ENCODE results near the gene EOLA1.
"Not testable (repeated sequence)": the region's sequence is repeated elsewhere in the genome, so short reads cannot be mapped to it uniquely, and the experiment has no call there.

EOLA1 gene
- 19.4 to 20.0 reads per million in 2 donors for total RNA-seq

- peak; percentile 74 for DNase-seq
Measured at GRCh38 chrX:149540621-149541520, at the start of gene EOLA1. TSS of gene EOLA1 (plus strand) at chrX:149541012. CDS start at chrX:149545631, 4,619 bp downstream.

GRCh38 chrX:149491812-149492211, 49.0 kb upstream of the EOLA1 start:
- no peak for DNase-seq

DNA sequence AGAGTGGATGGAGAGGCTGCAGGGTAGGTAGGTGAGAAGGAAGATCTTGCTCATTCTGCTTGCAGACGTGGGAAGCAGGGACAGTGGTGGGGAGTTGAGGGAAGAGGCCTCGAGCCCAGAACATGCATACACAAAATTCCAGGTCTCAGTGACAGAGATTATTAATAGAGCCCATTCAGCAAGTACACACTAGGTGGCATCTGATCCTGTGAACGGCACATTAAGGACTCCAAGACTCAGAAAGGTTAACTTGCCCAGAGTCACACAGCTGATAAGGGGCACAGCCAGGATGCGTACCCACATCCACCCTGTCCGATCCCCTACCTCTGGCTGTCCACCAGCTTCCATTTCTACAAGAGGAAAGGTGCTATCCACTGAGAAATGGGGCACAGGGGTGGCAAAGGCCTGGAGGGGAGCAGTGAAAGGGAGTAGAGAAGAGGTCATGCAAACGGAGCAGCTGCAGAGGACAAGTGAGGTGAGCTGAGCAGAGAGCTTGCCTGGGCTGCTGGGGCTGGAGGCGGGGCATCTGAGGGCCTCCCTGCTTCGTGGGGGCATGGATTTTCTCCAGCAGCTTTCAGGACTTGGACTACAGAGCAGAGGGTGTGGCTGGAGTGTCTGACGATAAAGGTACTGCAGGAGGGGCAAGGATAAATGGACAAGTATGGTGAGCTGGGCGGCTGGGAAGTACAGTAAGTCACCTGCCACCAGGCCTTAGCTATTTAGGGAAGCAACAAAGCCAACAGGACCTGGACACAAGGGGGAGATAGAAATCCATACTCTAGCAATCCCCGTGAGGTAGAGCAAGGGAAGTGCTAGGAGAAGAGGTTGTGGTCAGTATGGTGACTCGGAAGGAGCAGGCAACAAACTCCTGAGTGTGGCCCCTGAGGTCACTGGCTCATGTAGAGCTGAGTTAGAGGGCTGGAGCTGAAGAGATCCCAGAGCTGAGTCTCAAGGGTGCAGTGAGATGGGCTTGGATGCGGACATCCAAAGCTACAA, 46.9 kb upstream of the EOLA1 start:
- no peak for DNase-seq

GRCh38 chrX:149494844-149495565, 45.8 kb upstream of the EOLA1 start:
- DNase-seq, result no peak

GRCh38 chrX:149495573-149496071, 45.2 kb upstream of the EOLA1 start:
- no peak for DNase-seq

DNA sequence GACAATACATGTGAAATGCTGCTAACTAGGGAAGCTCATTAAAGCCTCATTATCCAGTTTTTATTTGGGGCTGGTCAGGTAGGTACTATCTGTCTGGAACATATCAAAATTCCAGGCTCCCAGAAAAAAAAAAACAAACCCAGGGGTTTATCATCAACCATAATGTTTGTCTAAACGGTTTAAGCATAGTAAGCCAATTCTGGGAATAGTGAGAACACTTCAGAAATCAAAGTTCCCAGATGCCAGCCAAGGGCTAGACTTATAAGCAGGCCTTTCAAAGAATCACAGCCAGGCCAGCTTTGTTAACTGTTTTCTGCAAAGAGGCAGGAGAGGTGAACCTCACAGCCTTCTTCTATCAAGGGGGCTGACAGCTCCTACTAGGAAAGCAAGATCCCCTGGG, 43.8 kb upstream of the EOLA1 start:
- no peak for DNase-seq

DNA sequence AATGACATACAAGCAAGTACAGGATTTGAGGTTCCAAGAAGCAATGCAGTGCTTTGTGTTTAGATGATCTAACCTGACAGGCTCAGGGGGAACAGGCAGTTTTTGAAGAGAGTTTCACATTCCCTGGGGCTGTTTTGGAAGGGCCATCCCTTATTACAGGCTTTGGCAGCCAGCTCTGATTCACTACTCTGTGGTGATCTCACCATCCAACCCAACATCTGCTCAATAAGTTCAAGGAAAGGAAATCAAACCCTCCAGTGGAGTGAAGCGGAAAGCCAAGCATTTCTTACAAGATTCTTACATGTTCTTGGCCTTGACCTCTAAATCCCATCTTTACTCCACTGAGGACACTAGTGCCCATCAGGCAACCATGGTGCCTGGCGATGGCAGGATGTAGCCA, 43.2 kb upstream of the EOLA1 start:
- DNase-seq, result no peak

DNA sequence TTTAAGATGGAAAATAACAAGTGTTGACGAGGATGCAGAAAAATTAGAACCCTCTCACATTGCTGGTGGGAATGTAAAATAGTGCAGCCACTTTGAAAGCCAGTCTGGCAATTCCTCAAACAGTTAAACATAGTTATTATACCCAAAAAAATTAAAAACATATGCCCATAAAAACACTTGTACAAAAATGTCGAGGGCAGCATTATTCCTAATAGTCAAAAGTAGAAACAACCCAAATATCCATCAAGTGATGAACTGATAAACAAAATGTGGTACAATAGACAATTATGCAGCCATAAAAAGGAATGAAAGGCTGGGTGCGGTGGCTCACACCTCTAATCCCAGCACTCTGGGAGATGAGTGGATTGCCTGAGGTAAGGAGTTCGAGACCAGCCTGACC, 42.0 kb upstream of the EOLA1 start:
- no peak for DNase-seq

DNA sequence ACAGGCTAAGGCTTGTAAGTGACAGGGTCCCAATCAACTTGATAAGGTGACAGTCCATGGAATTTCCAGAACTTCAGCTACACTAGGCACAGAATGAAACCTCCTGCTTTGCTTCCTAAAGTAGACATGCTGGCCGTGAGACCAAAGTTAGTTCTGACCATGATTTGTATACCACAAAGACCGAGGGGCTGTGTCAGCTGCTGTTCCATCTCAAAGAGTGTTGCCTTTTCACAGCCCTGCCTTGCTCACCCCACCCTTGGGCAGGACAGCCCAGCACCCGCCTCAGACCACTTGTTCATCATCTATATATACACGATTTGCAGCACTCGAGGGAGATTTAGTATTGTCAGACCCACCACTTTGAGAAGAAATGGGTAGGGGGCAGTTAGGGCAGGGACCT, 41.0 kb upstream of the EOLA1 start:
- no peak for DNase-seq

DNA sequence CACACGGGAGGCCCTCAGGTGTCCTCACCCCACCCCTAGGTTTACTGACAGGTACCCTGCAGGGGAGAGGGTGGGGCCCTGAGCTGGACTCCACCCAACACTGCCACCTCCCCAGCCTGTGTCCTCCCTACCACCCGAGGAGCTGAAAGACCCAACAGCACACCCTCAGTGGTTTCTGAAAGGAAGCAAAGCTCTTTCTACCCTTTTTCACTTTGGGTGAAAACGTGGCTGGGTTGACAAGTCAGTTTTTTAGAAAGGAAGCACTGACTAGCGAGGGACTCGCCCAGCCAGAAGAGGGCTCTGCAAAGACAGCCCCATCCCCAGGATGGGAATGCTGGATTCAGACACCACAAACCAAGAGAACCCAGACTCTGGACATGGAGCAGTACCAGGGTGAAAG, 37.9 kb upstream of the EOLA1 start:
- DNase-seq, result not testable (repeated sequence)

DNA sequence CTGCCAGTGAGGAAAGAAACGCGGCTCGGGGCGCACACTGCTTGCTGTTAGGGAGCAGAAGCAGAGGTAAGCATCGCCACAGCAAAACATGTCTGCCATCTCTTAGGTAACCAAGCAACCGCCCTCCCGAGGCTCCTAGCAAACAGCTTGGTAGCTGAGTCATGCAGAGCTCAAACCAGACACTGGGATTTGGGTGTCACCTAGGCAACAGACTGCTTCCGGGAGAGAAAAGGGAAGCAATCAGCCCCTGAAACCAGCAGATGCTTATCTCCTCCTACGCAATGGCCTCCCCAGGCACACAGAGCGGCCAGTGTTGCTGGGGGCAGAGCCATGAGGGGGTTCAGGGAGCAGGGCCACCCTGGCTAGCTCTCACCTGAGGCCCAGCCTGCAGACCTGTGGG, 37.4 kb upstream of the EOLA1 start:
- not testable (repeated sequence) for DNase-seq

- DNase-seq, result no peak
Measured at GRCh38 chrX:149504226-149504914, 36.4 kb upstream of the EOLA1 start.

DNA sequence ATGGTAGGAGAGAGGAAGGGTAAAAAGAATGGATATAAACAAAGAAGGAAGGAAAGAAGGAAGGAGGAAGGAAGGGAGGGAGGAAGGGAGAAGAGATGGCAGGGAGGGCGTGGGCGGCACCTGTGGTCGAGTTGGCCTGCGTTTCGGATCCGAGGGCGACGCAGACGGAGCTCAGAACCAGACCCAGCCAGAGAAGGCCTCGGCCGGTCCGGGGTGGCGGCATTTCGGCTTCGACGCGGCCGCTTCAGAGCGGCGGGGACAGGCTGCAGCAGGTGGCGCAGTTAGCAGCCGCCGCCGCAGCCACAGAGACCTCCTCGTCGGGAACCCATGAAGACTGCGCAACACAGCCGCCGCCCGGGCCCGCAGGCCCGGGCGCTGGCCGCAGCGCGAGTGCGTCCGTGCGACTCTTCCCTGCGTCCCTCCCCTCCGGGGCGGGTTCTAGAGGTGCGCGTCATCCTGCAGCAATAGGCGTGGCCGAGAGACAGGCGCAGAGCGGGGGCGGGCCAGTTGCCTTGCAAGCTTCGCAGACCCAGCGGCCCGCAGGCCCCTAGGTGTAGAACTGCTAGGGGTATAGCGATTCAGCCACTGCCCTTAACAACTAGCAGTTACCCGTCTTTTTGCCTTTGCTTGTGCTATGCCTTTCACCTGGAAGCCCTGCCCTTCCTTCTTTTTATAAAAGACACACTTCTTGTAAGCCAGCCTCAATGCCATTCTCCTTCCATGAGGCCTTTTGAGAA, 35.7 kb upstream of the EOLA1 start, which contains the start of gene IDS:
IDS (minus strand) TSS at position 392 of the 737 bp plus-strand sequence; CDS start at position 223, 169 bp downstream.
- peak; percentile 72 for DNase-seq

- no peak for DNase-seq
Measured at GRCh38 chrX:149505671-149506070, 35.1 kb upstream of the EOLA1 start.

GRCh38 chrX:149506349-149506748, 34.5 kb upstream of the EOLA1 start:
- DNase-seq, result no peak

DNA sequence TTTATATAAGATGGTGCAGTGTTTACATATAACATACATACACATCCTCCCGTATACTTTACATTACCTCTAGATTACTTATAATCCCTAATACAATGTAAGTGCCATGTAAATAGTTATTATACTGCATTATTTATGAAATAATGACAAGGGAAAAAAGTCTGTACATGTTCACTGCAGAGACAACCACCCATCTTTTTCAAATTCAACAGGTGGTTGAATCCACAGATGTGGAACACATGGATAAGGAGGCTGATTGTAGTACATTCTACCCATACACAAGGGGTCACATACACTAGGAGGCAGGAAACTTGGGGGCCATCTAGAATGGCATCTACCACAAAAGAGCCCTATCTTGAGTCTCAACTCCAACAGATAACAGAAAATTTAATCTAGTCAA, 32.3 kb upstream of the EOLA1 start:
- DNase-seq, result no peak

DNA sequence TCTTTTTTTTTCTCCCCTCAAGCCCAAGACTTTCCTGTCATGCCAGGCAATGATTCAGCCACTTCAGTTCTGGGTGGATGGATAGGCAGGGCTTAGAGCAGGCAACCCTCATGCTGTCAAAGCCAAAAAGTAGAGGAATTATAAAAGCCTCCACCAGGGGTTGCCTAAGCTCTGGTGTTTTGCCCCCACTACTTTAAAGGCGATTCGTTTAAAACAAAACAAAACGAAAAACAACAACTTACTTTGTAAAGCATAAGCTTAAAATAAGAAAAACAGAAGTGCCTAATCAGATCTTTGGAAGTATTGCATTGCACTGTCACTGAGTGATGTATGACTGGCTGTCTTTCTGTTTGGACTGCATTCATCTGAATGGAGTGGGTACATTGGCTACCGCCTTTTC, 30.4 kb upstream of the EOLA1 start:
- DNase-seq, result no peak

DNA sequence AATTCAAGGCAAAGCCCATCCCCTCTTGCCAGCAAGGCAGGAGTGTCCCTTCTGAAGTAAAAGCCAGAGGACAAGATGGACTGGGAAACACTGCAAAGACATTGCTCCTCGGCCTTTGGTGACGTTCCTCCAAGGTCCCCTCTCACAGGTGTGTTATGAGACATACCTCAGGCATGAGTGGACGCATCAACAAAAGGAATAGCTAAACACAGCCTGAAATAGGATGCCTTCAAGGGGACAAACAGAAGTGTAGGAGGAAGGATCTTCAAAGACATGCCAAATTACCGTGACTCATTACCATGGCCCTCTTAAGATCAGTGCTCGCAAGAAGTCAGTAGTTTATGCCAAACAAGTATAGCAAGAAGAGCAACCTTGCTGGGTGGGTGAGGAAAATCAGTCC, 29.7 kb upstream of the EOLA1 start:
- DNase-seq, result no peak

GRCh38 chrX:149512225-149512885, 28.5 kb upstream of the EOLA1 start:
- DNase-seq, result no peak

- no peak for DNase-seq
Measured at GRCh38 chrX:149513825-149514428, 26.9 kb upstream of the EOLA1 start.
